Mucosa of rectum (tissue), 2 donors: Measurements from ENCODE around the gene CYTH4.

Experiments
- H3K27ac ChIP-seq, 2 donors: one replicate each; pipeline ENCODE4 v1.7.0; 2013; ENCODE audit warnings: inconsistent platforms in 2 of 2, low read depth in 2 of 2, low read length in 2 of 2
- H3K27me3 ChIP-seq, 2 donors: one replicate each; pipeline ENCODE4 v1.7.0; 2013; ENCODE audit warnings: low read length in 2 of 2; ENCODE audit not compliant: control insufficient read depth in 2 of 2, insufficient read depth in 2 of 2
- H3K36me3 ChIP-seq, 2 donors: one replicate each; pipeline ENCODE4 v1.7.0; 2013; ENCODE audit warnings: low read length in 2 of 2; ENCODE audit not compliant: control insufficient read depth in 2 of 2, insufficient read depth in 2 of 2
- H3K4me1 ChIP-seq, 2 donors: one replicate each; pipeline ENCODE4 v1.7.0; 2013; ENCODE audit warnings: low read length in 2 of 2, mild to moderate bottlenecking in 1 of 2; ENCODE audit not compliant: control insufficient read depth in 2 of 2, insufficient read depth in 2 of 2
- H3K4me3 ChIP-seq, 2 donors: one replicate each; pipeline ENCODE4 v1.7.0; 2013; ENCODE audit warnings: low read length in 2 of 2
- H3K9ac ChIP-seq, 2 donors: one replicate each; pipeline ENCODE4 v1.7.0; 2013; ENCODE audit warnings: low read length in 2 of 2, low read depth in 1 of 2, mild to moderate bottlenecking in 1 of 2
- H3K9me3 ChIP-seq, 2 donors: one replicate each; pipeline ENCODE4 v1.7.0; 2013; ENCODE audit warnings: low read length in 2 of 2; ENCODE audit not compliant: control insufficient read depth in 2 of 2
- donor health status: healthy.
- donor health status: Normal muscosa, but diverticular disease.

Gene CYTH4

GRCh38 chr22:37240941-37241320 is 41.4 kb upstream of the CYTH4 start:
- H3K27me3 ChIP-seq = no peaks in the 10 kb centered on the region
- H3K36me3 ChIP-seq = peaks cover 0 to 5% of the 10 kb centered on the region in 2 donors
- peak overlapping the region in 1 of 2 donors; percentile 85 for H3K4me3 ChIP-seq
- no peak overlapping the region for H3K9ac ChIP-seq
- H3K9me3 ChIP-seq = no peaks in the 10 kb centered on the region
- peaks cover 10 to 42% of the 10 kb centered on the region in 2 donors for H3K4me1 ChIP-seq
- peak overlapping the region in 1 of 2 donors; percentile 77 for H3K27ac ChIP-seq

- Histone ChIP-seq H3K36me3 (peaks cover 0 to 5% of the 10 kb centered on the region in 2 donors), H3K9ac (peak overlapping the region in 1 of 2 donors; percentile 34), H3K4me1 (peaks cover 10 to 40% of the 10 kb centered on the region in 2 donors), H3K9me3 (no peaks in the 10 kb centered on the region), H3K27me3 (no peaks in the 10 kb centered on the region), H3K4me3 (peak overlapping the region in 1 of 2 donors; percentile 85), H3K27ac (peak overlapping the region; percentile 29 to 77)
Measured at GRCh38 chr22:37241351-37242142, 40.8 kb upstream of the CYTH4 start.

GRCh38 chr22:37242395-37242918 is 39.9 kb upstream of the CYTH4 start:
- Histone ChIP-seq H3K4me1 (peaks cover 10 to 37% of the 10 kb centered on the region in 2 donors), H3K27ac (peak overlapping the region; percentile 29 to 80), H3K36me3 (peaks cover 0 to 3% of the 10 kb centered on the region in 2 donors), H3K9ac (peak overlapping the region; percentile 61 to 80), H3K4me3 (peak overlapping the region in 1 of 2 donors; percentile 85), H3K27me3 (no peaks in the 10 kb centered on the region), H3K9me3 (no peaks in the 10 kb centered on the region)

GRCh38 chr22:37243402-37244113 is 38.8 kb upstream of the CYTH4 start:
- Histone ChIP-seq H3K4me3 (peak overlapping the region; percentile 62 to 85), H3K9ac (peak overlapping the region; percentile 61 to 80), H3K27ac (peak overlapping the region; percentile 30 to 80), H3K27me3 (no peaks in the 10 kb centered on the region), H3K4me1 (peaks cover 10 to 35% of the 10 kb centered on the region in 2 donors), H3K9me3 (no peaks in the 10 kb centered on the region), H3K36me3 (no peaks in the 10 kb centered on the region)

- H3K36me3 ChIP-seq = no peaks in the 10 kb centered on the region
- H3K4me1 ChIP-seq = peaks cover 10 to 32% of the 10 kb centered on the region in 2 donors
- H3K9me3 ChIP-seq = no peaks in the 10 kb centered on the region
- no peaks in the 10 kb centered on the region for H3K27me3 ChIP-seq
- H3K4me3 ChIP-seq = peak within 1 kb of the TSS; percentile 62 to 85
- H3K9ac ChIP-seq = peak within 1 kb of the TSS; percentile 61 to 80
- H3K27ac ChIP-seq = peak within 1 kb of the TSS; percentile 30 to 80
Measured at GRCh38 chr22:37244114-37244921, 38.0 kb upstream of the CYTH4 start, which contains the start of gene RAC2. Gene RAC2 (minus strand): TSS chr22:37244269. CDS start chr22:37244148, 121 bp downstream.

GRCh38 chr22:37244922-37245722 is 37.2 kb upstream of the CYTH4 start:
- H3K27ac ChIP-seq = peak overlapping the region in 1 of 2 donors; percentile 80

GRCh38 chr22:37245740-37246139 is 36.6 kb upstream of the CYTH4 start:
- Histone ChIP-seq H3K9ac (no peak overlapping the region), H3K4me3 (no peak overlapping the region), H3K9me3 (no peaks in the 10 kb centered on the region), H3K27ac (no peak overlapping the region), H3K4me1 (peaks cover 10 to 28% of the 10 kb centered on the region in 2 donors), H3K36me3 (no peaks in the 10 kb centered on the region), H3K27me3 (no peaks in the 10 kb centered on the region)

More at GRCh38 chr22:37244922-37245722, 37.2 kb upstream of the CYTH4 start:
- Histone ChIP-seq H3K27me3 (no peaks in the 10 kb centered on the region), H3K4me3 (peak overlapping the region in 1 of 2 donors; percentile 85), H3K9me3 (no peaks in the 10 kb centered on the region), H3K4me1 (peaks cover 10 to 29% of the 10 kb centered on the region in 2 donors), H3K36me3 (no peaks in the 10 kb centered on the region), H3K9ac (peak overlapping the region in 1 of 2 donors; percentile 32)

GRCh38 chr22:37248251-37248650 is 34.1 kb upstream of the CYTH4 start:
- no peaks in the 10 kb centered on the region for H3K36me3 ChIP-seq
- no peak overlapping the region for H3K27ac ChIP-seq
- H3K9ac ChIP-seq = no peak overlapping the region
- no peaks in the 10 kb centered on the region for H3K9me3 ChIP-seq
- no peak overlapping the region for H3K4me3 ChIP-seq
- no peaks in the 10 kb centered on the region for H3K27me3 ChIP-seq
- H3K4me1 ChIP-seq = peaks cover 10 to 18% of the 10 kb centered on the region in 2 donors

GRCh38 chr22:37249986-37250385 is 32.3 kb upstream of the CYTH4 start:
- Histone ChIP-seq H3K9ac (no peak overlapping the region), H3K9me3 (no peaks in the 10 kb centered on the region), H3K36me3 (no peaks in the 10 kb centered on the region), H3K27me3 (peaks cover 0 to under 1% of the 10 kb centered on the region in 2 donors), H3K4me3 (no peak overlapping the region), H3K4me1 (peaks cover 2 to 3% of the 10 kb centered on the region in 2 donors), H3K27ac (no peak overlapping the region)
